HG03066 (cell line): Measurements from ENCODE around the gene PRKCZ.
"Not testable (repeated sequence)": the region's sequence is repeated elsewhere in the genome, so short reads cannot be mapped to it uniquely, and the experiment has no call there.

Source experiments
- ATAC-seq: cut with Tn5 transposase; IDR thresholded peaks from one replicate; pipeline ENCODE4 v1.9.1; 2021; ENCODE audit warnings: low read depth; ENCODE audit not compliant: unreplicated experiment

PRKCZ gene

DNA sequence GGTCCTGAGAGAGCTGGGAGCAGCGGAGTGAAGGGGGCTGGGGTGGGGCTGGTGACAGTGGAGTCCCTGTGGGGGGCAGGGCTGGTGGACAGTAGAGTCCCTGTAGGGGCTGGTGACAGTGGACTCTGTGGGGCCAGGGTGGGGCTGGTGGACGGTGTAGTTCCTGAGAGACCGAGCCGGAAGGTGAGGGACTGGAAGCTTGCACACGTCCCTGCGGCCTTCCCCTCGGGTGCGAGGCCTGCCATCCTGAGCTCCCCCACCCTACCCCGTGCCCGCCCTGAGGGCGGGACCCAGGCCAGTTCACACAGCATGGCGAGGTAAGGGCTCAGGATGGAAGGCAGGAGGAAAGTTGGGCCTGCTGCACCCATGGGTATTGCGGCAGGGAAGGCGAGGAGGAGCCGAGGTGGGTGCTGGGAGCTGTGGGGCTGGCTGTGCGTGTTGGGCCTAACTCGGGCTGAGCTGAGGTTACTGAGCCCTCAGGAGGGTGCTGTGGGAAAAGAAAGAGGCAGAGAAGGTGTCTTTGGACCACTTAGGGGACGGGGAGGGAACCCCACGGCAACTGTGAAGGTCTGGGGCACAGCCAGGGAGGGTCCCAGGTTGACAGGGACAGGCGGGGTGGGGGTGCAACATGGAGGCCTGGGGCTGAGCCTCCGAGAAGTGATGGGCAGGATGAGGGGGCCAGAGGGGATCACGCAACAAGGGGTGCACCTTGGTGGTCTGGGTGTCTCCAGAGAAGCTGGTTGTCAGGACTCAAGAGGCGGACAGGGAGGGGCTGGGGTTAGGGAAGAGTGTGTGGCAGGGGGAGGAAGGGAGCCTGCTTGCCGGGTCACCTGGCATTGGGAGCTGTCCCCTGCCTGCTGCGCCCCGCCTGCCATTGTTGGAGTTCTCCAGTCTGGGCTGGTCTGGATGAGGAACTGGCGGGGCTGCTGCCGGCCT, 60.8 kb downstream of the PRKCZ start:
- ATAC-seq = no peak

- no peak for ATAC-seq
Measured at GRCh38 chr1:2111674-2112035, 61.4 kb downstream of the PRKCZ start.

DNA sequence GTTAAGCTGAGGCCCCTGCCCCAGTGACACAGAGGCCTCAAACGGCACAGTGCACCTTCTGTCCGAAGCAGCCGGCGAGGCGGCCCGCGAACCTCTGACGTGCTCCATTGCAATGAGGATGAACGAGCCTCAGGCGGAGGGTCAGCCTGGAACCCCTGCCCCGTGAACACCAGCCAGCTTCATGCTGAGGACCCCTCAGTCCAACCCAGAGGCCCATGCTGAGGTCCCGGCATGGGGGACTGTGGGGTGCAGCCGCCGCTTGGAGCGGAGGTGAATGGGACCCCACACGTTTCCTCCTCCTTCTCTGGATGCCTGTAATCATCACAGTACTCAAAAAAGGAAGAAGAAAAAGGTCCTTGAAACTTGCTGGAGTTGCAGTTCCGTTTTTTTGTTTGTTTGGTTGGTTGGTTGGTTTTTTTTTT, 62.1 kb downstream of the PRKCZ start:
- no peak for ATAC-seq

DNA sequence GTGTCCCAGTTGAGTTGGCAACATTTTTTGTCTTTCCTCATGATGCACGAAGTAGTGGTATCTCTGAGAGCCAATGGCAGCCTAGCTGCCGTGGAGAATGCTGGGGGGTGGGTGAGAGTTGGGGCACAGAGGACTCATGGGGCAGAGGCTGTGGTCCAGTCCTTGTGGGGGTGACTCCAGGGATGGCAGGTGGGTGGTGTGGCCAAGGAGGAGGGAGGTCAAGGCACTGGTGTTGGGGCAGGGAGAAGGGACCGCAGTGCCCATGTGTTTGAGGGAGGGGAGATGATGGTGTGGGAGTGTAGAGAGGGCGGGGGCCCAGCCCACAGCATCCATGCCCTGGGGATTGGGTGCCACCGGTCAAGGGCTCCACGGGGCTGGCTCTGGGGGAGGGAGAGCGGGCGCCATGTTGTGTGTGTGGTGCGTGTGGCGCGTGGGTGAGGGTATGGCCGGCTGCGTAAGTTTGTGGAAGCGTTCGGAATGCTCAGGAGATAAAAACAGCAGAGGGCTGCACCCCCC, 63.5 kb downstream of the PRKCZ start:
- no peak for ATAC-seq

- not testable (repeated sequence) for ATAC-seq
Measured at GRCh38 chr1:2114635-2115007, 64.4 kb downstream of the PRKCZ start.

- ATAC-seq = no peak
Measured at GRCh38 chr1:2115008-2115641, 64.9 kb downstream of the PRKCZ start.

DNA sequence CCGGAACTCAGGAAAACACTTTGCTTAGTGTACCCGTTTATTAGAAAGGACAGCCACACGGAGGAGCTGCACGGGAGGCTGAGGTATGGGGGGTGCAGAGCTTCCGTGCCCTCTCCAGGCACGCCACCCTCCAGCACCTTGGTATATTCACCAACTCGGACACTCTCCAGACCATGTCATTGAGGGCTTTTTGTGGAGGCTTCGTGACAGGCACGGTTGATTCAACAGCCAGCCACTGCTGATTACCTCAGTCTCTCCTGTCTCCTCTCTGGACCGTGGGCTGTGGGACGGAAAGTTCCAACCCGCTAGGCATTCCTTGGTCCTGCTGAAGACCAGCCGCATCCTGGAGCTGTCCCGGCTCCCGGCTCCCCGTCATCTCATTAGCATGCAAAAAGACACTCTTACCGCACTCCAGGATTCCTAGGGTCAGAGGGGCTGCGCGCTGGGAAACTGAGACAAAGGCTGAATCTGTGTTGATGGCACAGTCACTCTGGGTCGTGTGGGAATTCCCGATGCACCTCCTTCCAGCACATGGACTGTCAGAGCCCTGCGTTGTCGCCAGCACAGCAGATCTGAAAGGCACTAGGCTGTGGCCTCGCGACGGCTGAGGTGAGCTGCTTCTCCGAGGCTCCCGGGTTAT, 65.6 kb downstream of the PRKCZ start:
- no peak for ATAC-seq

DNA sequence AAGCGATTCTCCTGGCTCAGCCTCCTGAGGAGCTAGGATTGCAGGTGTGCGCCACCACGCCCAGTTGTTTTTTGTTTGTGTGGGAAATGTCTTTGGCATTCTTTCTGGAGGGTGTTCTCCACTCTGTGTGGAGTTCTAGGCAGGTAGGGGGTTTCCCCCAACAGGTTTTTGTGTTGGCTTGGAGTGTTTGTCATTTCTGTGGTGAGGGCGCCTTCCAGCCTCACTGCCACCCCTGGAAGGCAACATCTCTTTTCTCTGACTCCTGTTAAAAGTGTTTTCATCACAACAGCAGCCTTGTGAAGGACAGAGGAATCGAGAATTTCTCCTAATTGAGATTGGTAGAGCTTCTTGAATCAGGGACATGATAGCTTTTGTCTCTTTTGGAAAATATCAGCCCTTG, 69.7 kb downstream of the PRKCZ start:
- ATAC-seq = no peak

DNA sequence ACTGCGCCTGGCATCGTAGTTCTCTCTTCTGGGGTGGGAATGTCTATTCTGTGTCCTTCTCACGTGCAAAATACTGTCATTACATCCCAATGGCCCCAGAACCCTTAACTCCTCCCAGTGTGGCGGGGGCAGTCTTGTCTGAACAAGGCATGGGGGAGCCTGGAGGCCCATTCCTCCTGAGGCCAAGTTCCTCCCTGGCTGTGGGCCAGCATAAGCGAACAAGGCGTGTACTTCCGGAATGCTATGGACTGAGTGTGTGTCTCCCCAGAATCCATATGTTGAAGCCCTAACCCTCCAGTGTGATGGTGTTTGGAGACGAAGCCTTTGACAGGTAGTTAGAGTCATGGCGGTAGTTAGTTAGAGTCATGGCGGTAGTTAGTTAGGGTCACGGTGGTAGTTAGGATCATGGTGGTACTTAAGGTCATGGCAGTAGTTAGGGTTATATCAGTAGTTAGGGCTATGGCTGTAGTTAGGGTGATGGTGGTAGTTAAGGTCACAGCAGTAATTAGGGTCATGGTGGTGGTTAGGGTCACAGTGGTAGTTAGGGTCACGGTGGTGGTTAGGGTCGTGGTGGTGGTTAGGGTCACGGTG, 71.0 kb downstream of the PRKCZ start:
- ATAC-seq = no peak

GRCh38 chr1:2121794-2122193, 71.6 kb downstream of the PRKCZ start:
- ATAC-seq = not testable (repeated sequence)

DNA sequence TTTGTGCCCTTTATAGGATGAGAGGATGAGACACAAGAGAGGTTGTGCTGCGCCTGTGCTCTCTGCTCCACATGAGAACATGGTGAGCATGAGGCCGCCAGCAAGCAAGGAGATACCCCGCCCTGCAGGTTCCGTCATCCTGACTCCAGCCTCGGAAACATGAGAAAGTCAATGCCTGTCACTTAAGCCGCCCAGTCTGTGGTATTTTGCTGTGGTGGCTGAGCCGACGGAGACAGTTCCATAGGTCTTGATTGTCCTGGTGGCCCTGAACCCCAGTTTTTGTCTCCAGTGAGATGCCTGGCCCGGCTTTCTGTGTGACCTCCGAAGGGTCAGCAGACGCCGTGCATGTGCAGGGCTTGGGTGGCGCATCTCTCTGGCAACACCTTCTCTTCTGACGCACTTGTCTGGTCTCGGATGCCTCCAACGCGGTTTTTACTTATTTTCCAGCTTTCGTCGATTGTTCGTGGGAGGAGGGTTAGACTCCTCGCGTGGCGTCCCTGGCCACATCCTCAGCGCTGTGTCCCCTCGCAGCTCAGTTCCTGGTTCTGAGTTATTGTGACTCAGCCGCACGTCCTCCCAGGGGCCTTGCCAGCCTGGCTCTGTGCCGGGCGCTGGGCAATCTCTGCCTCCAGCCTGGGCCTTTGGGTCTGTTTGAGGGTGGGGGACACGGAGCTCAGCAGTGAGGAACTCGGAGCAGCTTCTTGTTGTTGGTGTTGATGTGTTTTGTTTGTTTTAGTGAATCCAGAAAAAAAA, 74.4 kb downstream of the PRKCZ start:
- no peak for ATAC-seq

- no peak for ATAC-seq
Measured at GRCh38 chr1:2125350-2126211, 75.4 kb downstream of the PRKCZ start.

DNA sequence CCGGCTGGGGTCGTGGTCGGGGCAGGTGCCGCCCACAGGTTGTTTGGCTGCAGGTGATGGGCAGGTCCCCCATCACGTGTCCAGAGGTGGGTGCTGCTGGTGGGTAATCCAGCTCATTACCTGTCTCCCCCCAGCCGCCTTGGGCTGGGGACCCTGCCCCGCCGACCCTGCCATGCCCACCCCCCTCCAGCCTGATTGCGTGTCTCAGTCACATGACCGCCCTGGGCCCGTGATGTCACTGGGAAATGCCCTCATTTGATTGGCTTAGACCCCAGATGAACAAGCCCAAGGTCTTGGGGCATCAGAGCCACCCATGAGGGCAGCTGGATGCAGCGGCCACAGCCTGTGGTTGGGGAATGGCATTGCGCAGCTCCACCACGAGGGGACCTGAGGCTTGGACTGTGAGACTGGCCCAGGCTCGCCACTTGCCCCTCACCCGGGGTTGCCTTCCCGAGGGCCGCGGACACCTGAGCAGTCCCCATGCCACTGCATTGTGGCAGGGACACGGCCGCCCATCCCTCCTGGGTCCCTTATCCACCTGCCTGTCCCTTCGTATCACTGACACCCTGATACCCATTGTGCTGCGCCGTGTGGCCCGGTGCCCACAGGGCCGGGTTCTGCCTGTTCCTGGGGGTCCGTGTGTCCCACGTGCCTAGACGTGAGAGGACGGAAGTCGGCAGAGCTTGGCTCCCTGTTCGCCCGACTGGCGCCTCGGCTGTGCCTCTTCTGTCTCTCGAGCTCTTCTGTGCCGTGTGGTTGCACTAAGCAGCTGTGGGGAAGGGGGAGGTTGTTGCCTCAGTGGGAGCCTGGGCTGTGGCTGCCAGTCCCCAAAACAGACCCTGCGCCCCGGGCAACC, 76.3 kb downstream of the PRKCZ start:
- no peak for ATAC-seq

DNA sequence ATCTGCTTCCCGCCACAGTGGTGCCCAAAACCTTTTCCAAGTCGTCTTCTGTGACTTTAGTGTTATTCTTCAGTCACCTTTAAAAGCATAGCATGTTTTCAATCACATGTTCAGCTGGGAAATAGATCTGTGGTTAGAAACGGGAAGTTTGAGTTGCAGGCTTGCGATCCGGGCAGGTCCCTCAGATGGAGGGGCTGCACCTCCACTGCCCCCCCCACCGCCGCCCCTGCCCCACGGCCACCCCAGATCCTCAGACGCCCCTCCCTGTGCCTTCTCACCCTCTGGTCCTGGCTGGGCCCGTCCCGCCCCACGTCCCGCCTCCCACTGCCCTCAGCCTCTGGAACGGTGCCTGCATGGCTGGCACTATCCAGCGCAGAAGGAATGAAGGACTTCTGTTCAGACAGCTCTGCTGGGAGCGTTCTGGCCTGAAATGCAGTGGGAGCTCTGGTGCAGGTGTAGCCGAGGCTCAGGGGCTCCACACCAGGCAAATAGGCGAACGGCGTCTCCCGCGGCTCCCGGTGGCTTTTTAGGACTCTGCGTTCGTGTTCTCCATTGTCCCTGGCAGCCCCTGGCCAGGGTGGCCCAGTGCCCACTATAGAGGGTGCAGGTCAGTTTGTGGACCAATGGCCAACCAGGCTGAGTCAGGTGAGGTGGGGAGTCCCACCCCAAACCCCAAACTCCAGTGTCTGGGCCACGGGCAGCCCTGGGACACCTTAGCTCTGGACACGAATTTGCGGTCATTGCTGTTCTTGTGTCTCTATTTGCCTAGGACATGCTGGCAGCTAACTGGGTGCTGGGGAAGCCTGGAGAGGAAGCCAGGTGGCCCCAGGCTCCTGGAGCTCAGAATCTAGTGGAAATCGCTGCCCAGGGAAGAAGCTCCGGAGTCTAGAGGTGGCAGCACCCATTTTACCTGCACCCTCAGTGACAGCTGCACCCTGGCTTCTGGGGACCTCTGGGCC, 77.3 kb downstream of the PRKCZ start:
- ATAC-seq = no peak

GRCh38 chr1:2128189-2128901, 78.1 kb downstream of the PRKCZ start:
- no peak for ATAC-seq

DNA sequence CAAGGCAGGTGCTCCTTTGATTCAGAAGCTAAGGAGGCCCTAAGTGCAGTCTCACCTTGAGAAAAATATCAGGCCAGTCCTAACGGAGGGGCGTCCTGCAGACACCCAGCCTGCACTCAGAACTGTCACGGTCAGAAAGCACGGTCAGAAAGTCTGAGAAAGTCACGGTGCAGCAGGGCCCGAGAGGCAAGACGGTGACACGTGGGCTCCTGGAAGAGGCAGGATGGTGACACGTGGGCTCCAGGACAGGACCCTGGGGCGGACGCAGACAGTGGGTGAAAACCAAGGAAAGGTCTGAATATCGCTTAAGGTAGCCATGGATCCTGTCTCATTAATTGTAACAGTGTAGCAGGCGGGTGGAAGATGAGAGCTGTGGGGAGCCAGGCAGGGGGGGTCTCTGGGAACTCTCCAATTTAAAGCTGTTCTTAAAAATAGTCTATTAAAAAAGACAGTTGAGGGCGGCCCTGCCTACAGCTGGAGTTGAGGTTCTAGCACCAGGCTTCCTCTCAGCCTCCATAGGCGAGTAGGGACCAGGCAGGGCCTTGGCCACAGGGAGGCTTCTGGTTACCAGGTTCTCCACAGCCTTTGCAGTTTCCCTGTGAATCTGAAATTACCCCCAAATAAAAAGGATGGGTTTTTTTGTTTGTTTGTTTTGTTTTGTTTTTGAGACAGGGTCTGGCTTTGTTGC, 79.2 kb downstream of the PRKCZ start:
- ATAC-seq = no peak
